HG03045 (cell line): Measurements from ENCODE around the gene SLC6A17.

ENCODE experiments used
- ATAC-seq: cut with Tn5 transposase; IDR thresholded peaks from one replicate; pipeline ENCODE4 v1.9.1; 2021; ENCODE audit warnings: mild to moderate bottlenecking, moderate library complexity; ENCODE audit not compliant: unreplicated experiment

SLC6A17 gene

GRCh38 chr1:110170766-110171733, 20.8 kb downstream of the SLC6A17 start:
- ATAC-seq: no peak

GRCh38 chr1:110172001-110172400, 21.7 kb downstream of the SLC6A17 start:
- no peak for ATAC-seq

- no peak for ATAC-seq
Observed at GRCh38 chr1:110173466-110174105, 23.3 kb downstream of the SLC6A17 start.

- no peak for ATAC-seq
Observed at GRCh38 chr1:110174961-110175360, 24.7 kb downstream of the SLC6A17 start.

- ATAC-seq: no peak
Observed at GRCh38 chr1:110176299-110176956, 26.1 kb downstream of the SLC6A17 start.

- ATAC-seq: no peak
Observed at GRCh38 chr1:110177775-110178174, 27.5 kb downstream of the SLC6A17 start.

- ATAC-seq: no peak
Observed at GRCh38 chr1:110183642-110184167, 33.4 kb downstream of the SLC6A17 start.

GRCh38 chr1:110184446-110184845, 34.2 kb downstream of the SLC6A17 start:
- no peak for ATAC-seq

- no peak for ATAC-seq
Observed at GRCh38 chr1:110185181-110185580, 34.9 kb downstream of the SLC6A17 start.

- no peak for ATAC-seq
Observed at GRCh38 chr1:110186558-110186957, 36.3 kb downstream of the SLC6A17 start.

- ATAC-seq: no peak
Observed at GRCh38 chr1:110187139-110187890, 37.0 kb downstream of the SLC6A17 start.

- no peak for ATAC-seq
Observed at GRCh38 chr1:110188035-110188618, 37.8 kb downstream of the SLC6A17 start.

GRCh38 chr1:110189181-110189580, 38.9 kb downstream of the SLC6A17 start:
- ATAC-seq: no peak

- no peak for ATAC-seq
Observed at GRCh38 chr1:110190282-110190929, 40.1 kb downstream of the SLC6A17 start.

- ATAC-seq: no peak
Observed at GRCh38 chr1:110192541-110192940, 42.2 kb downstream of the SLC6A17 start.

- ATAC-seq: no peak
Observed at GRCh38 chr1:110195196-110195595, 44.9 kb downstream of the SLC6A17 start.

- no peak for ATAC-seq
Observed at GRCh38 chr1:110196917-110197765, 46.8 kb downstream of the SLC6A17 start.

- no peak for ATAC-seq
Observed at GRCh38 chr1:110197905-110198629, 47.8 kb downstream of the SLC6A17 start.
